H9 (cell line): Measurements from ENCODE around the gene HMBS. TPM values are rescaled to one million over a fixed set of nuclear protein-coding genes. Genes with fewer than 3 reads are reported as not detected.
A peak's percentile ranks its signal among the peaks of the same experiment; 100 is the strongest.
"Not testable (repeated sequence)": the region's sequence is repeated elsewhere in the genome, so short reads cannot be mapped to it uniquely, and the experiment has no call there.

Experiments used
- DNase-seq: peaks from one replicate; pipeline ENCODE4 v3.0.0-alpha.2; 2017
- H2AFZ ChIP-seq: one replicate; pipeline ENCODE4 v1.6.1; 2013; ENCODE audit warnings: mild to moderate bottlenecking, low read length, control low read depth, moderate library complexity
- H2AK5ac ChIP-seq: 2 replicates; pipeline ENCODE4 v1.6.1; 2013; ENCODE audit warnings: low read length, control low read depth, mixed read lengths; ENCODE audit not compliant: insufficient read length
- H2BK120ac ChIP-seq: one replicate; pipeline ENCODE4 v1.6.1; 2013; ENCODE audit warnings: low read depth, mild to moderate bottlenecking, low read length, control low read depth, inconsistent platforms; ENCODE audit not compliant: poor library complexity, severe bottlenecking
- H2BK12ac ChIP-seq: 2 replicates; pipeline ENCODE4 v1.6.1; 2013; ENCODE audit warnings: low read length, control low read depth, mixed read lengths, low read depth; ENCODE audit not compliant: insufficient read length
- H2BK15ac ChIP-seq: 2 replicates; pipeline ENCODE4 v1.6.1; 2013; ENCODE audit warnings: low read depth, low read length, control low read depth
- H2BK20ac ChIP-seq: one replicate; pipeline ENCODE4 v1.6.1; 2013; ENCODE audit warnings: low read depth, mild to moderate bottlenecking, low read length, control low read depth, inconsistent platforms; ENCODE audit not compliant: poor library complexity, severe bottlenecking
- H2BK5ac ChIP-seq: 2 replicates; pipeline ENCODE4 v1.6.1; 2013; ENCODE audit warnings: low read length, control low read depth, mixed read lengths; ENCODE audit not compliant: insufficient read length
- H3K14ac ChIP-seq: 2 replicates; pipeline ENCODE4 v1.6.1; 2013; ENCODE audit warnings: low read length, control low read depth; ENCODE audit not compliant: insufficient read depth
- H3K18ac ChIP-seq: 2 replicates; pipeline ENCODE4 v1.6.1; 2013; ENCODE audit warnings: low read depth, mild to moderate bottlenecking, mixed read lengths, low read length, control low read depth; ENCODE audit not compliant: insufficient read length
- H3K23ac ChIP-seq: 2 replicates; pipeline ENCODE4 v1.6.1; 2013; ENCODE audit warnings: low read length, control low read depth, mixed read lengths, low read depth; ENCODE audit not compliant: insufficient read length
- H3K23me2 ChIP-seq: 2 replicates; pipeline ENCODE4 v1.6.1; 2013; ENCODE audit warnings: low read depth, mild to moderate bottlenecking, mixed read lengths, low read length, control low read depth; ENCODE audit not compliant: insufficient read length, poor library complexity, severe bottlenecking
- H3K27ac ChIP-seq: 2 replicates; pipeline ENCODE4 v1.5.1; 2013; ENCODE audit warnings: low read length, control low read depth, mixed read lengths, low read depth; ENCODE audit not compliant: insufficient read length
- H3K27me3 ChIP-seq: 2 replicates; pipeline ENCODE4 v1.6.1; 2013; ENCODE audit warnings: low read length, control low read depth, inconsistent platforms; ENCODE audit not compliant: insufficient read depth
- H3K4ac ChIP-seq: 2 replicates; pipeline ENCODE4 v1.6.1; 2013; ENCODE audit warnings: low read depth, mild to moderate bottlenecking, control low read depth, inconsistent platforms, low read length, moderate library complexity
- H3K4me1 ChIP-seq: 2 replicates; pipeline ENCODE4 v1.6.1; 2013; ENCODE audit warnings: low read length, control low read depth, inconsistent platforms; ENCODE audit not compliant: insufficient read depth
- H3K4me2 ChIP-seq: 2 replicates; pipeline ENCODE4 v1.6.1; 2013; ENCODE audit warnings: low read length, control low read depth, mixed read lengths; ENCODE audit not compliant: insufficient read length, insufficient read depth
- H3K56ac ChIP-seq: 2 replicates; pipeline ENCODE4 v1.6.1; 2013; ENCODE audit warnings: low read depth, mild to moderate bottlenecking, mixed read lengths, low read length, control low read depth; ENCODE audit not compliant: insufficient read length
- H3K79me1 ChIP-seq: 2 replicates; pipeline ENCODE4 v1.6.1; 2013; ENCODE audit warnings: low read depth, mild to moderate bottlenecking, moderate library complexity, low read length, control low read depth, inconsistent platforms; ENCODE audit not compliant: insufficient read depth, poor library complexity, severe bottlenecking
- H3K79me2 ChIP-seq: 2 replicates; pipeline ENCODE4 v1.6.1; 2013; ENCODE audit warnings: low read length, control low read depth, inconsistent platforms; ENCODE audit not compliant: insufficient read depth
- H3K9ac ChIP-seq: 2 replicates; pipeline ENCODE4 v1.6.1; 2013; ENCODE audit warnings: low read length, control low read depth, mixed read lengths; ENCODE audit not compliant: insufficient read length; ENCODE audit errors: extremely low read depth
- H3K9me3 ChIP-seq: one replicate; pipeline ENCODE4 v1.6.1; 2013; ENCODE audit warnings: low read depth, low read length, inconsistent platforms; ENCODE audit not compliant: control insufficient read depth
- H3T11ph ChIP-seq: one replicate; pipeline ENCODE4 v1.6.1; 2013; ENCODE audit warnings: mild to moderate bottlenecking, low read length, control low read depth, inconsistent platforms
- H4K20me1 ChIP-seq: one replicate; pipeline ENCODE4 v1.6.1; 2013; ENCODE audit not compliant: control insufficient read depth, insufficient read length, insufficient read depth
- H4K5ac ChIP-seq: 2 replicates; pipeline ENCODE4 v1.6.1; 2013; ENCODE audit warnings: low read depth, mild to moderate bottlenecking, mixed read lengths, low read length, control low read depth; ENCODE audit not compliant: insufficient read length
- H4K8ac ChIP-seq: replicated peaks from 2 replicates; pipeline ENCODE4 v1.6.1; 2013; ENCODE audit warnings: low read length, control low read depth, mixed read lengths, low read depth; ENCODE audit not compliant: insufficient read length
- H4K91ac ChIP-seq: 2 replicates; pipeline ENCODE4 v1.6.1; 2013; ENCODE audit warnings: low read depth, mild to moderate bottlenecking, moderate library complexity, mixed read lengths, low read length, control low read depth; ENCODE audit not compliant: insufficient read length
- H3K27ac Mint-ChIP-seq, 3 experiments: 2 replicates in 2 of 3; 3 replicates in 1 of 3; pipeline ENCODE4 v1.8.0; 2020 to 2021; ENCODE audit warnings: mixed read lengths in 3 of 3, mild to moderate bottlenecking in 1 of 3, moderate library complexity in 1 of 3
- H3K27me3 Mint-ChIP-seq: 2 replicates; pipeline ENCODE4 v1.8.0; 2021; ENCODE audit warnings: low read depth, mild to moderate bottlenecking, moderate library complexity, mixed read lengths
- H3K36me3 Mint-ChIP-seq, 3 experiments: 2 replicates in 2 of 3; 3 replicates in 1 of 3; pipeline ENCODE4 v1.8.0; 2020 to 2021; ENCODE audit warnings: low read depth in 3 of 3, mixed read lengths in 3 of 3; ENCODE audit not compliant: insufficient read depth in 1 of 3
- H3K4me1 Mint-ChIP-seq, 2 experiments: 2 replicates each; pipeline ENCODE4 v1.8.0; 2020; ENCODE audit warnings: mixed read lengths in 2 of 2
- H3K4me3 Mint-ChIP-seq, 2 experiments: 2 replicates in 1 of 2; 3 replicates in 1 of 2; pipeline ENCODE4 v1.8.0; 2020 to 2021; ENCODE audit warnings: mild to moderate bottlenecking in 2 of 2, mixed read lengths in 2 of 2, moderate library complexity in 1 of 2
- H3K9me3 Mint-ChIP-seq, 2 experiments: 2 replicates in 1 of 2; 3 replicates in 1 of 2; pipeline ENCODE4 v1.8.0; 2020; ENCODE audit warnings: mild to moderate bottlenecking in 2 of 2, mixed read lengths in 2 of 2, moderate library complexity in 1 of 2
- WGBS: extraction: QIAGEN DNeasy Blood & Tissue Kit; methylation state at CpG from one replicate; pipeline ENCODE4 v1.1.7; 2013; ENCODE audit warnings: missing lambda C conversion rate, low lambda C conversion rate, mixed read lengths; ENCODE audit not compliant: insufficient read length; ENCODE audit errors: extremely low coverage; 5-methylcytosine and 5-hydroxymethylcytosine counted together
- total RNA-seq: library from RNA; stranded (reverse); gene quantifications from 2 replicates; pipeline ENCODE4 v1.2.1, GENCODE V29; 2021
- TF ChIP-seq, protein P1 (sequence below): fragments of 200-600 bp; sonication (generic); conservative IDR thresholded peaks from 3 replicates; pipeline ENCODE4 v1.8.0; 2021; ENCODE audit warnings: antibody characterized with exemption, mild to moderate bottlenecking

Gene HMBS
- total RNA-seq, 1 experiment from 2014 or later = 57.7 TPM

DNA sequence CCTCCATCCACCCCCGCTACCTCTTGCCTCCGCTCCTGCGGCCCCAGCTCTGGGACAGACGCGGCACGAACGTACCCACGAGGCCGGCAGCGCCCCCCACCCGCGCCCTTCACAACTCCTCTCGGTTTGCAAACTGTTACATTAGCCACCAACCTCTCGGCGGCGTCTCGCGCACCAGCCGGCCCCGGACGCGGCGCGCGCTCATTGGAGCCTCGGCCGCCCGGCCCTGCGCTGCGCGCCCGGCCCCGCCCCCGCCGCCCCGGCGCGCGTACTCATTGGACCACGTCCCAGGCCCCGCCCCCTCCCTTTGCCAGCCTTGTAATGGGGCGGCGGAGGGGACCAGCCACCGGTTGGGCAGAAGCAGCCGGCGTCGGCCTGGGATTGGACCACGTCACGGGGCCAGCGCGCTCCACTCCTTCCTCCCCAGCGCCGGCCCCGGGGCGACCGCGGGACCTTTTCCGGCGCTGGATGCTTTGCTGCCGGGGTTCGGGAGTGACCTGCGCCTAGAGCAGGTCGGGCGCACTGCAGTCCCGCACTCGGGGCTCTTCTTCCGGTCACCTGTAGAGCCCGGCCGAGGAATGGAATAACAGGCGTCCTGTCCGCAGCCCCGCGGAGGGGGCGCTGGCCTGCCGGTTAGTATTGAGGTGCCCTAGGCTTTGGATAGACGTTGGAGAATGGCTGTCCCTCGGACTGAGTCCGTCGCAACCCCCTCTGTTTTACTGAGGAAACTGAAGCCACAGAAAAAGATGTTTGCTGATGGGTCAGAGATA lies 27.5 kb upstream of the HMBS start, which contains the start of gene HYOU1:
Gene HYOU1, minus strand, starts transcription at position 206 of the 770 bp plus-strand sequence. CDS start 1,045 bp downstream, outside the sequence.
- peaks cover 6% of the 10 kb centered on the region for H3K23me2 ChIP-seq
- peak within 1 kb of the TSS; percentile 86 for H3K9ac ChIP-seq
- TF ChIP-seq, protein P1, sequence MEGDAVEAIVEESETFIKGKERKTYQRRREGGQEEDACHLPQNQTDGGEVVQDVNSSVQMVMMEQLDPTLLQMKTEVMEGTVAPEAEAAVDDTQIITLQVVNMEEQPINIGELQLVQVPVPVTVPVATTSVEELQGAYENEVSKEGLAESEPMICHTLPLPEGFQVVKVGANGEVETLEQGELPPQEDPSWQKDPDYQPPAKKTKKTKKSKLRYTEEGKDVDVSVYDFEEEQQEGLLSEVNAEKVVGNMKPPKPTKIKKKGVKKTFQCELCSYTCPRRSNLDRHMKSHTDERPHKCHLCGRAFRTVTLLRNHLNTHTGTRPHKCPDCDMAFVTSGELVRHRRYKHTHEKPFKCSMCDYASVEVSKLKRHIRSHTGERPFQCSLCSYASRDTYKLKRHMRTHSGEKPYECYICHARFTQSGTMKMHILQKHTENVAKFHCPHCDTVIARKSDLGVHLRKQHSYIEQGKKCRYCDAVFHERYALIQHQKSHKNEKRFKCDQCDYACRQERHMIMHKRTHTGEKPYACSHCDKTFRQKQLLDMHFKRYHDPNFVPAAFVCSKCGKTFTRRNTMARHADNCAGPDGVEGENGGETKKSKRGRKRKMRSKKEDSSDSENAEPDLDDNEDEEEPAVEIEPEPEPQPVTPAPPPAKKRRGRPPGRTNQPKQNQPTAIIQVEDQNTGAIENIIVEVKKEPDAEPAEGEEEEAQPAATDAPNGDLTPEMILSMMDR = peak; percentile 51; the same call in 2 of the 3 replicates
- H3K79me1 ChIP-seq = peaks cover 13% of the 10 kb centered on the region
- H4K5ac ChIP-seq = no peak within 1 kb of the TSS
- H4K8ac ChIP-seq = no peak within 1 kb of the TSS
- peak within 1 kb of the TSS; percentile 87 for H3K14ac ChIP-seq
- Mint-ChIP-seq H3K27me3 (no peaks in the 10 kb centered on the region), H3K4me1 (peaks cover 13 to 22% of the 10 kb centered on the region in 2 experiments), H3K36me3 (peaks cover 43 to 46% (median 43%) of the 10 kb centered on the region in 3 experiments), H3K27ac (peak within 1 kb of the TSS; percentile 96 to 99 (median 99)), H3K9me3 (peaks cover 0 to 2% of the 10 kb centered on the region in 2 experiments; a peak in 3 of 5 replicates), H3K4me3 (peak within 1 kb of the TSS; percentile 95 to 99)
- H2BK5ac ChIP-seq = no peak within 1 kb of the TSS
- H3K9me3 ChIP-seq = no peaks in the 10 kb centered on the region
- peak; percentile 99 for DNase-seq
- H3K56ac ChIP-seq = no peak within 1 kb of the TSS
- 0 out of 2 replicates have a peak, but pooled peaks cover 3% of the 10 kb centered on the region for H3K27me3 ChIP-seq
- H2BK15ac ChIP-seq = no peak within 1 kb of the TSS
- no peak within 1 kb of the TSS for H3K4ac ChIP-seq
- no peak within 1 kb of the TSS for H2AK5ac ChIP-seq
- H3K18ac ChIP-seq = peak within 1 kb of the TSS; percentile 92
- H3K27ac ChIP-seq = peak within 1 kb of the TSS; percentile 29
- no peak within 1 kb of the TSS for H2BK20ac ChIP-seq
- no peak within 1 kb of the TSS for H2BK12ac ChIP-seq
- no peak within 1 kb of the TSS for H4K91ac ChIP-seq
- WGBS = no CpG with 5 or more reads among the region's 79 CpGs
- H2BK120ac ChIP-seq = no peak within 1 kb of the TSS
- no peaks in the 10 kb centered on the region; the same call in 1 of the 2 replicates for H3K4me1 ChIP-seq
- H3T11ph ChIP-seq = no peak within 1 kb of the TSS
- peaks cover 10% of the 10 kb centered on the region for H3K79me2 ChIP-seq
- H4K20me1 ChIP-seq = no peaks in the 10 kb centered on the region
- peak within 1 kb of the TSS; percentile 77 for H3K4me2 ChIP-seq
- H2AFZ ChIP-seq = no peak within 1 kb of the TSS
- no peak within 1 kb of the TSS for H3K23ac ChIP-seq

DNA sequence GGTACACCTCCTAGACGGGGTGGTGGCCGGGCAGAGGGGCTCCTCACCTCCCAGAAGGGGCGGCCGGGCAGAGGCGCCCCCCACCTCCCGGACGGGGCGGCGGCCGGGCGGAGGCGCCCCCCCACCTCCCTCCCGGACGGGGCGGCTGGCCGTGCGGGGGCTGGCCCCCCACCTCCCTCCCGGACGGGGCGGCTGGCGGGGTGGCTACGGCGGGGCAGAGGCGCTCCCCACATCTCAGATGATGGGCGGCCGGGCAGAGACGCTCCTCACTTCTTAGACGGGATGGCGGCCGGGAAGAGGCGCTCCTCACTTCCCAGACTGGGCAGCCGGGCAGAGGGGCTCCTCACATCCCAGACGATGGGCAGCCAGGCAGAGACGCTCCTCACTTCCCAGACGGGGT lies 25.6 kb upstream of the HMBS start:
- not testable (repeated sequence) for H3K79me2 ChIP-seq, H3K27me3 Mint-ChIP-seq, H2BK120ac ChIP-seq, H2AFZ ChIP-seq, H3K27me3 ChIP-seq, H2BK20ac ChIP-seq, H3K23me2 ChIP-seq, H3T11ph ChIP-seq, H4K8ac ChIP-seq, H3K56ac ChIP-seq, H2AK5ac ChIP-seq, H2BK15ac ChIP-seq, H3K4me2 ChIP-seq, DNase-seq, H3K23ac ChIP-seq, H3K9me3 Mint-ChIP-seq, H3K27ac ChIP-seq, H3K27ac Mint-ChIP-seq, H2BK5ac ChIP-seq, H3K14ac ChIP-seq, H3K4ac ChIP-seq, H3K4me1 ChIP-seq, H4K91ac ChIP-seq, H3K18ac ChIP-seq, H3K9me3 ChIP-seq, H4K5ac ChIP-seq, H4K20me1 ChIP-seq, H2BK12ac ChIP-seq, H3K9ac ChIP-seq
- WGBS = no CpG with 5 or more reads among the region's 35 CpGs
- peaks cover 13 to 22% of the 10 kb centered on the region in 2 experiments for H3K4me1 Mint-ChIP-seq
- peaks cover 23 to 28% (median 24%) of the 10 kb centered on the region in 3 experiments for H3K36me3 Mint-ChIP-seq
- H3K4me3 Mint-ChIP-seq = peak overlapping the region in 1 of 2 experiments; percentile 26; a peak in 1 of 5 replicates
- H3K79me1 ChIP-seq = peaks cover 13% of the 10 kb centered on the region
